ENCODE results near the gene PPDPF.

Gene PPDPF

GRCh38 chr20:63530788-63531160, 10.2 kb downstream of the PPDPF start:
- no peak for TF ChIP-seq CSRNP3 (CRISPR knock-in tag; IDR thresholded peaks at IDR 0.05)
- no peak for TF ChIP-seq POU6F1 (CRISPR knock-in tag; IDR thresholded peaks at IDR 0.05; ENCODE audit: borderline replicate concordance, low read depth)
- no peak for TF ChIP-seq OSR1 (CRISPR knock-in tag; IDR thresholded peaks at IDR 0.05)
- no peak for TF ChIP-seq SNAI2 (CRISPR knock-in tag; IDR thresholded peaks at IDR 0.05)
- no peak for TF ChIP-seq ZC3H10 (CRISPR knock-in tag; IDR thresholded peaks at IDR 0.05)
- no peak for TF ChIP-seq RARB (CRISPR knock-in tag; IDR thresholded peaks at IDR 0.05)

GRCh38 chr20:63531686-63532448, 11.3 kb downstream of the PPDPF start:
- no peak for ATAC-seq
- TF ChIP-seq ZNF565 (CRISPR knock-in tag; conservative IDR thresholded peaks at IDR 0.05; ENCODE audit: low read depth) (no peak), BACH2 (CRISPR knock-in tag; IDR thresholded peaks at IDR 0.05; ENCODE audit: borderline replicate concordance) (no peak), ISL1 (CRISPR knock-in tag; IDR thresholded peaks at IDR 0.05) (no peak), PATZ1 (CRISPR knock-in tag; IDR thresholded peaks at IDR 0.05; ENCODE audit: borderline replicate concordance) (no peak), CREB5 (CRISPR knock-in tag; IDR thresholded peaks at IDR 0.05; ENCODE audit: low read depth) (no peak), ZFP3 (CRISPR knock-in tag; IDR thresholded peaks at IDR 0.05) (no peak), SNAI2 (CRISPR knock-in tag; IDR thresholded peaks at IDR 0.05) (no peak), ZNF70 (CRISPR knock-in tag; IDR thresholded peaks at IDR 0.05) (no peak), ZFP30 (CRISPR knock-in tag; IDR thresholded peaks at IDR 0.05) (no peak), ZNF8 (CRISPR knock-in tag; IDR thresholded peaks at IDR 0.05) (no peak), ARNTL (CRISPR knock-in tag; IDR thresholded peaks at IDR 0.05; ENCODE audit: borderline replicate concordance, low read depth) (no peak), PPARA (CRISPR knock-in tag; IDR thresholded peaks at IDR 0.05; ENCODE audit: borderline replicate concordance) (no peak), TCF4 (CRISPR knock-in tag; IDR thresholded peaks at IDR 0.05; ENCODE audit: borderline replicate concordance) (no peak), CSRNP3 (CRISPR knock-in tag; IDR thresholded peaks at IDR 0.05) (no peak), CSDC2 (CRISPR knock-in tag; IDR thresholded peaks at IDR 0.05) (no peak)

More at GRCh38 chr20:63530788-63531160, 10.2 kb downstream of the PPDPF start:
- ATAC-seq = no peak

- TF ChIP-seq ESRRG (CRISPR knock-in tag; IDR thresholded peaks at IDR 0.05) (no peak), BACH2 (CRISPR knock-in tag; IDR thresholded peaks at IDR 0.05; ENCODE audit: borderline replicate concordance) (no peak), ISL1 (CRISPR knock-in tag; IDR thresholded peaks at IDR 0.05) (no peak), ARNTL (CRISPR knock-in tag; IDR thresholded peaks at IDR 0.05; ENCODE audit: borderline replicate concordance, low read depth) (no peak), RARB (CRISPR knock-in tag; IDR thresholded peaks at IDR 0.05) (no peak), PPARA (CRISPR knock-in tag; IDR thresholded peaks at IDR 0.05; ENCODE audit: borderline replicate concordance) (no peak), TSHZ2 (CRISPR knock-in tag; IDR thresholded peaks at IDR 0.05) (no peak), TOX (CRISPR knock-in tag; IDR thresholded peaks at IDR 0.05; ENCODE audit: borderline replicate concordance) (no peak), SNAI2 (CRISPR knock-in tag; IDR thresholded peaks at IDR 0.05) (no peak), OSR1 (CRISPR knock-in tag; IDR thresholded peaks at IDR 0.05) (no peak), ZNF565 (CRISPR knock-in tag; conservative IDR thresholded peaks at IDR 0.05; ENCODE audit: low read depth) (no peak), ZFP30 (CRISPR knock-in tag; IDR thresholded peaks at IDR 0.05) (no peak)
- no peak for ATAC-seq
These were observed 11.9 kb downstream of the PPDPF start for GRCh38 chr20:63532449-63532971.
